Endothelial cell of umbilical vein (primary cell): Measurements from ENCODE around the gene IGFBP7.

ENCODE experiments used
- EZH2 ChIP-seq: IDR thresholded peaks from 2 replicates; pipeline ENCODE4 v1.6.1; 2012; ENCODE audit warnings: borderline replicate concordance, low read depth, mild to moderate bottlenecking, moderate library complexity, low read length, inconsistent platforms; ENCODE audit not compliant: severe bottlenecking
- MYC ChIP-seq: IDR thresholded peaks from one replicate; pipeline ENCODE4 v1.6.1; 2011; ENCODE audit warnings: mild to moderate bottlenecking, low read depth, low read length
- POLR2A ChIP-seq: IDR thresholded peaks from 2 replicates; pipeline ENCODE4 v1.6.1; 2012; ENCODE audit warnings: low read depth, mild to moderate bottlenecking, control low read depth, low read length
- POLR2AphosphoS5 ChIP-seq: IDR thresholded peaks from 2 replicates; pipeline ENCODE4 v1.6.1; 2012; ENCODE audit warnings: low read depth, mild to moderate bottlenecking, control low read depth, low read length, moderate library complexity; ENCODE audit not compliant: insufficient read depth
- TF ChIP-seq, protein P1 (sequence below), 2 donors: IDR thresholded peaks; 1 replicate in 1 of 2; 2 replicates in 1 of 2; pipeline ENCODE4 v1.5.1; 2011; ENCODE audit warnings: low read length in 2 of 2, mild to moderate bottlenecking in 2 of 2, moderate library complexity in 2 of 2, control low read depth in 1 of 2, inconsistent platforms in 1 of 2, low read depth in 1 of 2; ENCODE audit not compliant: insufficient read depth in 1 of 2; ENCODE audit errors: extremely low read depth in 1 of 2
- TF ChIP-seq, protein P2 (sequence below): IDR thresholded peaks from 2 replicates; pipeline ENCODE4 v1.6.1; 2011; ENCODE audit not compliant: insufficient read depth, insufficient read length

- TF ChIP-seq, protein P1, sequence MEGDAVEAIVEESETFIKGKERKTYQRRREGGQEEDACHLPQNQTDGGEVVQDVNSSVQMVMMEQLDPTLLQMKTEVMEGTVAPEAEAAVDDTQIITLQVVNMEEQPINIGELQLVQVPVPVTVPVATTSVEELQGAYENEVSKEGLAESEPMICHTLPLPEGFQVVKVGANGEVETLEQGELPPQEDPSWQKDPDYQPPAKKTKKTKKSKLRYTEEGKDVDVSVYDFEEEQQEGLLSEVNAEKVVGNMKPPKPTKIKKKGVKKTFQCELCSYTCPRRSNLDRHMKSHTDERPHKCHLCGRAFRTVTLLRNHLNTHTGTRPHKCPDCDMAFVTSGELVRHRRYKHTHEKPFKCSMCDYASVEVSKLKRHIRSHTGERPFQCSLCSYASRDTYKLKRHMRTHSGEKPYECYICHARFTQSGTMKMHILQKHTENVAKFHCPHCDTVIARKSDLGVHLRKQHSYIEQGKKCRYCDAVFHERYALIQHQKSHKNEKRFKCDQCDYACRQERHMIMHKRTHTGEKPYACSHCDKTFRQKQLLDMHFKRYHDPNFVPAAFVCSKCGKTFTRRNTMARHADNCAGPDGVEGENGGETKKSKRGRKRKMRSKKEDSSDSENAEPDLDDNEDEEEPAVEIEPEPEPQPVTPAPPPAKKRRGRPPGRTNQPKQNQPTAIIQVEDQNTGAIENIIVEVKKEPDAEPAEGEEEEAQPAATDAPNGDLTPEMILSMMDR (IDR thresholded peaks at IDR 0.05; ENCODE audit: extremely low read depth in 1 of 2, insufficient read depth in 1 of 2, low read depth in 1 of 2, low read length in 2 of 2) = no peak
- TF ChIP-seq POLR2A = no peak
- no peak for TF ChIP-seq POLR2AphosphoS5
- TF ChIP-seq, protein P2, sequence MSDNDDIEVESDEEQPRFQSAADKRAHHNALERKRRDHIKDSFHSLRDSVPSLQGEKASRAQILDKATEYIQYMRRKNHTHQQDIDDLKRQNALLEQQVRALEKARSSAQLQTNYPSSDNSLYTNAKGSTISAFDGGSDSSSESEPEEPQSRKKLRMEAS = no peak
- TF ChIP-seq EZH2 = no peak
- no peak for TF ChIP-seq MYC
These were observed 27.1 kb upstream of the IGFBP7 start for GRCh38 chr4:57137261-57137660.
